HEK293 (cell line): Measurements from ENCODE around the gene LRRC52.

Experiments
- CTCF ChIA-PET: fragments of 350-600 bp; formaldehyde crosslinking; extraction: SDS; loops from one replicate; lab custom pipeline; 2021; ENCODE audit warnings: antibody characterized with exemption; lab: Yijun Ruan, JAX
- POLR2A ChIA-PET: fragments of 300-600 bp; formaldehyde crosslinking; extraction: SDS; loops from one replicate; lab custom pipeline; 2020; ENCODE audit warnings: antibody characterized with exemption, inconsistent platforms; lab: Yijun Ruan, JAX
- H3K27ac ChIP-seq: fragments of 200-500 bp; sonication (Bioruptor generic); 2 replicates; pipeline ENCODE4 v1.5.1; 2014; ENCODE audit warnings: low read depth, low read length, control low read depth, inconsistent platforms; ENCODE audit errors: extremely low read depth
- H3K36me3 ChIP-seq, 2 experiments: fragments of 200-500 bp in 1 of 2; sonication (Bioruptor generic) in 1 of 2; 1 replicate in 1 of 2; 2 replicates in 1 of 2; pipeline ENCODE4 v1.5.1; 2014 to 2017; ENCODE audit warnings: inconsistent platforms in 2 of 2, low read length in 2 of 2; ENCODE audit not compliant: control insufficient read depth in 2 of 2, insufficient read depth in 1 of 2
- H3K4me1 ChIP-seq: fragments of 200-500 bp; sonication (Bioruptor generic); 2 replicates; pipeline ENCODE4 v1.5.1; 2014; ENCODE audit warnings: mild to moderate bottlenecking, low read length, inconsistent platforms; ENCODE audit not compliant: control insufficient read depth, insufficient read depth
- H3K4me3 ChIP-seq: 2 replicates; pipeline ENCODE4 v1.5.1; 2011; ENCODE audit warnings: low read depth, mild to moderate bottlenecking, control low read depth, low read length, moderate library complexity
- H3K9me3 ChIP-seq: fragments of 200-500 bp; sonication (Bioruptor generic); 2 replicates; pipeline ENCODE4 v1.5.1; 2014; ENCODE audit warnings: low read depth, low read length, inconsistent platforms; ENCODE audit not compliant: control insufficient read depth, insufficient read depth
- BCL6B ChIP-seq: fragments of 450-650 bp; formaldehyde crosslinking; IDR thresholded peaks from 2 replicates; pipeline ENCODE4 v1.5.1; 2017; ENCODE audit warnings: missing biosample characterization, missing genetic modification characterization
- INSM2 ChIP-seq: fragments of 450-650 bp; formaldehyde crosslinking; IDR thresholded peaks from 2 replicates; pipeline ENCODE4 v1.5.1; 2016; ENCODE audit warnings: missing biosample characterization, missing genetic modification characterization
- MZF1 ChIP-seq: fragments of 450-650 bp; formaldehyde crosslinking; IDR thresholded peaks from 2 replicates; pipeline ENCODE4 v1.5.1; 2017; ENCODE audit warnings: missing biosample characterization, missing genetic modification characterization, borderline replicate concordance
- PRDM1 ChIP-seq: fragments of 450-650 bp; formaldehyde crosslinking; IDR thresholded peaks from 2 replicates; pipeline ENCODE4; 2016; ENCODE audit warnings: missing biosample characterization, missing genetic modification characterization
- ZBTB21 ChIP-seq: fragments of 450-650 bp; formaldehyde crosslinking; IDR thresholded peaks from 2 replicates; pipeline ENCODE4 v1.5.1; 2017; ENCODE audit warnings: missing biosample characterization, missing genetic modification characterization
- ZFP3 ChIP-seq: fragments of 450-650 bp; formaldehyde crosslinking; IDR thresholded peaks from 2 replicates; pipeline ENCODE4 v1.5.1; 2016; ENCODE audit warnings: low read depth, missing biosample characterization, missing genetic modification characterization
- ZNF112 ChIP-seq: fragments of 450-650 bp; formaldehyde crosslinking; IDR thresholded peaks from 2 replicates; pipeline ENCODE4 v1.5.0; 2017; ENCODE audit warnings: missing biosample characterization, missing genetic modification characterization
- ZNF248 ChIP-seq: fragments of 450-650 bp; formaldehyde crosslinking; IDR thresholded peaks from 2 replicates; pipeline ENCODE4 v1.5.1; 2017; ENCODE audit warnings: missing biosample characterization, missing genetic modification characterization
- ZNF324 ChIP-seq: fragments of 450-650 bp; formaldehyde crosslinking; IDR thresholded peaks from 2 replicates; pipeline ENCODE4 v1.5.1; 2016; ENCODE audit warnings: missing biosample characterization, missing genetic modification characterization
- ZNF394 ChIP-seq: fragments of 450-650 bp; formaldehyde crosslinking; IDR thresholded peaks from 2 replicates; pipeline ENCODE4 v1.5.1; 2016; ENCODE audit warnings: missing biosample characterization, missing genetic modification characterization, mild to moderate bottlenecking, moderate library complexity, borderline replicate concordance
- ZNF426 ChIP-seq: fragments of 450-650 bp; formaldehyde crosslinking; IDR thresholded peaks from 2 replicates; pipeline ENCODE4 v1.5.1; 2017; ENCODE audit warnings: missing biosample characterization, missing genetic modification characterization, mild to moderate bottlenecking, inconsistent platforms, moderate library complexity
- ZNF433 ChIP-seq: fragments of 450-650 bp; formaldehyde crosslinking; IDR thresholded peaks from 2 replicates; pipeline ENCODE4 v1.5.1; 2016; ENCODE audit warnings: missing biosample characterization, missing genetic modification characterization, low read depth
- ZNF580 ChIP-seq: fragments of 450-650 bp; formaldehyde crosslinking; IDR thresholded peaks from 2 replicates; pipeline ENCODE4 v1.5.1; 2016; ENCODE audit warnings: missing biosample characterization, missing genetic modification characterization
- ZNF664 ChIP-seq: fragments of 450-650 bp; formaldehyde crosslinking; IDR thresholded peaks from 2 replicates; pipeline ENCODE4 v1.5.1; 2016; ENCODE audit warnings: missing biosample characterization, missing genetic modification characterization
- ZNF692 ChIP-seq: fragments of 450-650 bp; formaldehyde crosslinking; IDR thresholded peaks from 2 replicates; pipeline ENCODE4 v1.5.1; 2016; ENCODE audit warnings: missing biosample characterization, missing genetic modification characterization
- ZNF701 ChIP-seq: fragments of 450-650 bp; formaldehyde crosslinking; IDR thresholded peaks from 2 replicates; pipeline ENCODE4 v1.5.1; 2016; ENCODE audit warnings: missing biosample characterization, missing genetic modification characterization
- ZNF792 ChIP-seq: fragments of 450-650 bp; formaldehyde crosslinking; IDR thresholded peaks from 2 replicates; pipeline ENCODE4 v1.5.1; 2016; ENCODE audit warnings: missing biosample characterization, missing genetic modification characterization
- TF ChIP-seq, protein P1 (sequence below): fragments of 450-650 bp; formaldehyde crosslinking; IDR thresholded peaks from 2 replicates; pipeline ENCODE4 v1.5.1; 2016; ENCODE audit warnings: missing biosample characterization, missing genetic modification characterization
- TF ChIP-seq, protein P2 (sequence below): fragments of 450-650 bp; formaldehyde crosslinking; IDR thresholded peaks from 2 replicates; pipeline ENCODE4 v1.5.1; 2016; ENCODE audit warnings: missing biosample characterization, missing genetic modification characterization

LRRC52 gene

DNA sequence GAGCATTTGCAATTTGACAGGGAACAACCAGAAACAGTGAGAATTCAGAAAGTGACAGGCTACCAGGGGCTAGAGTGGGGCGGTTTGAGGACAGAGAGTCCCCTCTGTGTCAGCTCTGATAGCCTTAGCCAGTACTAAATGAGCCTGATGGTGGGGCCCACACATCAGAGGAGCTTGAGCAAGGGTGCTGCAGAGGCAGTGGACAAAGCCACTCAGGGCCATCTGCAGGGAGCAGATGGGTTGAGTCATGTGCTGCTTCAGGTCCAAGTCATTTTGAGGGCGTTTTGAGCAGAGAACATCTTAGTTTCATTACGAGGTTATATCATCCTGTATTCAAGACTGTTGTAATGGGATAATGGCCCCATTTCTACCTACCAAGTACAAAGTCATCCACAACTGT is 7.7 kb downstream of the LRRC52 start:
- CTCF ChIA-PET, result no interaction called here
- TF ChIP-seq INSM2 (tag by site-specific recombination), result no peak
- 0 out of 2 replicates have a peak, but pooled peaks have one; percentile 25 for TF ChIP-seq ZNF692
- TF ChIP-seq ZBTB21 (tag by site-specific recombination), result no peak
- TF ChIP-seq, all 188 proteins: peak for 1
- no peaks in the 10 kb centered on the region for H3K9me3 ChIP-seq
- no peaks in the 10 kb centered on the region for H3K36me3 ChIP-seq
- H3K27ac ChIP-seq, result no peak overlapping the region
- POLR2A ChIA-PET, result no interaction called here
- H3K4me1 ChIP-seq, result no peaks in the 10 kb centered on the region
- no peak overlapping the region for H3K4me3 ChIP-seq

GRCh38 chr1:165560883-165561656 is 17.3 kb downstream of the LRRC52 start:
- H3K4me1 ChIP-seq, result no peaks in the 10 kb centered on the region
- POLR2A ChIA-PET, result no interaction called here
- no peak overlapping the region for H3K4me3 ChIP-seq
- H3K36me3 ChIP-seq, result no peaks in the 10 kb centered on the region
- no peak overlapping the region for H3K27ac ChIP-seq
- TF ChIP-seq MZF1 (tag by site-specific recombination), result no peak
- no peak for TF ChIP-seq ZNF701 (tag by site-specific recombination)
- TF ChIP-seq ZNF580, result no peak
- no peak for TF ChIP-seq ZNF792 (tag by site-specific recombination)
- no peak for TF ChIP-seq ZNF248 (tag by site-specific recombination)
- no peak for TF ChIP-seq ZNF664 (tag by site-specific recombination)
- TF ChIP-seq ZNF433 (tag by site-specific recombination), result no peak
- TF ChIP-seq ZFP3, result no peak
- TF ChIP-seq ZNF426, result no peak
- no peak for TF ChIP-seq ZNF324 (tag by site-specific recombination)
- TF ChIP-seq, protein P1, sequence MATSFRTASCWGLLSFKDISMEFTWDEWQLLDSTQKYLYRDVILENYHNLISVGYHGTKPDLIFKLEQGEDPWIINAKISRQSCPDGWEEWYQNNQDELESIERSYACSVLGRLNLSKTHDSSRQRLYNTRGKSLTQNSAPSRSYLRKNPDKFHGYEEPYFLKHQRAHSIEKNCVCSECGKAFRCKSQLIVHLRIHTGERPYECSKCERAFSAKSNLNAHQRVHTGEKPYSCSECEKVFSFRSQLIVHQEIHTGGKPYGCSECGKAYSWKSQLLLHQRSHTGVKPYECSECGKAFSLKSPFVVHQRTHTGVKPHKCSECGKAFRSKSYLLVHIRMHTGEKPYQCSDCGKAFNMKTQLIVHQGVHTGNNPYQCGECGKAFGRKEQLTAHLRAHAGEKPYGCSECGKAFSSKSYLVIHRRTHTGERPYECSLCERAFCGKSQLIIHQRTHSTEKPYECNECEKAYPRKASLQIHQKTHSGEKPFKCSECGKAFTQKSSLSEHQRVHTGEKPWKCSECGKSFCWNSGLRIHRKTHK (tag by site-specific recombination), result no peak
- no peak for TF ChIP-seq PRDM1 (tag by site-specific recombination)
- TF ChIP-seq ZNF112 (tag by site-specific recombination), result no peak
- TF ChIP-seq BCL6B (tag by site-specific recombination), result no peak
- TF ChIP-seq, protein P2, sequence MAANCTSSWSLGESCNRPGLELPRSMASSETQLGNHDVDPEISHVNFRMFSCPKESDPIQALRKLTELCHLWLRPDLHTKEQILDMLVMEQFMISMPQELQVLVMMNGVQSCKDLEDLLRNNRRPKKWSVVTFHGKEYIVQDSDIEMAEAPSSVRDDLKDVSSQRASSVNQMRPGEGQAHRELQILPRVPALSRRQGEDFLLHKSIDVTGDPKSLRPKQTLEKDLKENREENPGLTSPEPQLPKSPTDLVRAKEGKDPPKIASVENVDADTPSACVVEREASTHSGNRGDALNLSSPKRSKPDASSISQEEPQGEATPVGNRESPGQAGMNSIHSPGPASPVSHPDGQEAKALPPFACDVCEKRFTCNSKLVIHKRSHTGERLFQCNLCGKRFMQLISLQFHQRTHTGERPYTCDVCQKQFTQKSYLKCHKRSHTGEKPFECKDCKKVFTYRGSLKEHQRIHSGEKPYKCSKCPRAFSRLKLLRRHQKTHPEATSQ (tag by site-specific recombination), result no peak
- no peak for TF ChIP-seq ZNF394 (tag by site-specific recombination)
- CTCF ChIA-PET, result interaction anchor here (0.6 to 1.8 kb wide), 5 partner anchors 12 to 268 kb away, joined by 3 to 5 read pairs (median 3); no protein-coding TSS in a partner anchor
- no peaks in the 10 kb centered on the region for H3K9me3 ChIP-seq
